ENCODE data around the gene CNTNAP4.

- no peak for TF ChIP-seq CTCF (IDR thresholded peaks at IDR 0.05)
- no peak for TF ChIP-seq POLR2A (IDR thresholded peaks at IDR 0.05)
Measured at GRCh38 chr16:76241755-76242154, 35.4 kb upstream of the CNTNAP4 start.

Data from body of pancreas (tissue), 4 donors.